NCI-H2107 (cell line): ENCODE data around the gene TBC1D8.

Experiments used
- DNase-seq: peaks from one replicate; lab custom pipeline; 2025; lab: John Stamatoyannopoulos, UW

TBC1D8 gene

DNA sequence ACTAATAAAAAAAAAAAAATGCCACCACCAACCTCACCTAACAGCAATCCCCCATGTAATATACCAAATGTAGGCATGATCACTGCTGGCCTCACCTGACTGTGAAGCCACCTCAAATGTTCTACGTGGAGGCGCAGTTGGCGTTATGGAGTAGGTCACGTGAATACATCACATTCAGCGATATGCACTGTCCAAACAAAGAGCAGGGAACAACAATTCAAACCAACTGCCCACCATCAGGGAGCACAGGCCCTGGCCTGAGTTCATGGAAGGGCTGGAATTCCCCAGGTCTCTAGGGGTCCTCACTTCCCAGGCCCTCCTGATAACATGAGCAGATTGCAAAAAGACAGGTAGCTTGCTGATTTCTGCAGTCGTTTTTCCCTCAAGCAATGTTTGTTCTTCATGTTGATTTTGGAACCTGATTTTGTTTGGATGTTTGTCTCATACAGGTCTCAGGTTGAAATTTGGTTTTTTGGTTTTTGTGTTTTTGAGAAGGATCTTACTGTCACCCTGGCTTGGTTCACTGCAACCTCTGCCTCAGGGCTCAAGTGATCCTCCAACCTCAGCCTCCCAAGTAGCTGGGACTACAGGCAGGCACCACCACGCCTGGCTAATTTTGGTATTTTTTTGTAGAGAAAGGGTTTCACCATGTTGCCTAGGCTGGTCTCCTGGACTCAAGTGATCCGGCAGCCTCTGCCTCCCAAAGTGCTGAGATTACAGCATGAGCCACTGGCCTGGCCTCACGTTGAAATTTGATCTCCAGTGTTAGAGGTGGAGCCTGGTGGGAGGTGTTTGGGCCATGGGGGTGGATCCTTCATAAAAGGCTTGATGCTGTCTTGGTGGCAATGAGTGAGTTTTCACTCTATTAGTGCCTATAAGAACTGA, 15.5 kb downstream of the TBC1D8 start:
- no peak for DNase-seq

DNA sequence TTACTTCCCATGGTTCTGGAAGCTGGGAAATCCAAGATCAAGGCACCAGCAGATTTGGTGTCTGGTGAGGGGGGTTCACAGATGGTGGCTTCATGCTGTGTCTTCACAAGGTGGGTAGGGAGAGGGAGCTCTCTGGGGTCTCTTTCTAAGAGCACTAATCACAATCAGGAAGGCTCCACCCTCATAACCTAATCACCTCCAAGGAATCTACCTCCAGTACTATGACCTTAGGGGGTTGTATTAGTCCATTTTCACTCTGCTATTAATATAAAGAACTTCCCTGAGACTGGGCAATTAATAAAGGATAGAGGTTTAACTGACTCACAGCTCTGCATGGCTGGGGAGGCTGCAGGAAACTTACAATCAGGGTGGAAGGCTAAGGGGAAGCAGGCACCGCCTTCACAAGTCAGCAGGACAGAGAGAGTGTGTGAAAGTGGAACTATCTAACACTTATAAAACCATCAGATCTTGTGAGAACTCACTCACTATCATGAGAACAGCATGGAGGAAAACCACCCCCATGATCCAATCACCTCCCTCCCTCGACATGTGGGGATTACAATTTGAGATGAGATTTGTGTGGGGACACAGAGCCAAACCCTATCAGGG, 17.6 kb downstream of the TBC1D8 start:
- no peak for DNase-seq

DNA sequence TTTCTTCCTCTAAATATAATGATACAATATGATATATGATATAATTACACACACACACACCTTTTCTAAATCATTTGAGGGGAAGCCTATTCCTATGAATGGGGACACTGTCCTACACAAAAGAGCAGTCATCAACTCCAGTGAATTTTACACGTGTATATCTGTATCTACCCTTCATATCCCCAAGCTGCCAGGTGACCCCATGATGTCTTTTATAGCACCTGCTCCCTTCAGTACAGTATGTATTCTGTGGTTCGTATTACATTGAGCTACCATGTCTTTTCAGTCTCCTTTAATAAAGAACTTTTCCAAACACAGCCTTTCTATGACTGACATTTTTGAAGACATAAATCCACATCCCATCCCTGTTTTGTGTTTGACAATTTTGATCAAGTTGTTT, 19.0 kb downstream of the TBC1D8 start:
- no peak for DNase-seq

DNA sequence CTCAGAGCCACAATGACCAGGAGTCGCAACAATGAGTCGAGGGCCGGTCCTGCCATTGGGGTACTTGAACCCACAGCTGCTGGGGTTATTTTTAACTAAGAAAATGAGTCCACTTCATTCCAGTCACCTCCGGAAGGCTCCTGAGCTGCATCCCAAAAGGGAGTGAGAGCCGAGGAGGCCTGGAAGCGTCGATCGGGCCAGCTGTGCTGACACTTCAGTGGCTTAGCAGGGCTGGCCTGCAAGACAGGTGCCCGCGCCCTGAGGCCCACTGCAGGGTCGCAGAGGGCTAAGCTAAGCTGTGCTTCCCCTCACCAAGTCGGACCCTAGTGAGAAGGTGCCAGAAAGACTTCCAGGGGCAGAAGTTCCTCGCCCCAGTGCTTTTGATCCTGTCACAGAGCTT, 21.1 kb downstream of the TBC1D8 start:
- DNase-seq = no peak

DNA sequence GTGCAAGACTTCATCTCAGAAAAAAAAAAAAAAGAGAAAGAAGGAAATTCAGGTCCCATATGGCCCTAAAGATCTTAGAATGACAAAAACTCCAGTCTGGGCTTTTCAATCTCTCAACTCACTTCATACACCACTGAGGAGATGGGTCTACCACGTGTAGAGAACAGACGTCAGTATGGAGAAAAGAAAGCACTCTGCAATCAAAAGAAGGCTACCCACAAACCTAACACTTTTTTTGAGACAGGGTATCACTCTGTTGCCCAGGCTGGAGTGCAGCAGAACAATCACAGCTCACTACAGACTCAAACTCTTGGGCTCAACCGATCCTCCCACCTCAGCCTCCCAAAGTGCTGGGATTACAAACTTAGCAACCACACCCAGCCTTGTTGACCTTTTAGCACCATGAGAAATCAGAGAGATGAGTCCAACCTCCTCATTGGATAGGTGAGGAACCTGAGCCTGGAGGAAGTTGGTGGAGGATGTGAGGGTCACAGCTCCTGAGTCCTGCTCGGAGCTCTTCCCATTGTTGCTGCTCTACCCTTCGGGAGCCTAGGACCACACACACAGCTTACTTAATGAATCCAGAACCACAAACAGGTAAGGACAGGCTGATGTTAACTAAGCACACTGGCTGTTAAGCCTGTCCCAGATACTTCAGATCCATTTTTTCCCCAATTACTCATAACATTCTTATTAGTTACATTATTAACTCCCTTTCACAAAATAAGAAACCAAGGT, 23.7 kb downstream of the TBC1D8 start:
- DNase-seq = no peak

DNA sequence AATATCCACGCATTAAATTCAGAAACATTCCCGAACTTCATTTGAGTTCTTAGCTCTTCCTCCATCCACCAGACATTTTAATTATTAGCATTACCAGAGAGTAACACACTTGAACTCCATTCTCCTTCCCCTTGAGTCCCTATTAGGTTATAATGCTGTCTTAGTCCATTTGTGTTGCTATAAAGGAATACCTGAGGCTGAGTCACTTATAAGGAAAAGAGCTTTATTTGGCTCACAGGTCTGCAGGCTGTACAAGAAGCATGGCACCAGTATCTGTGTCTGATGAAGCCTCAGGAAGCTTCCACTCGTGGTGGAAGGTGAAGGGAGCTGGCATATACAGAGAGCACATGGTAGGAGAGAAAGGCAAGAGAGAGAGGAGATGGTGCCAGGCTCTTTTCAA, 25.4 kb downstream of the TBC1D8 start:
- DNase-seq = no peak

DNA sequence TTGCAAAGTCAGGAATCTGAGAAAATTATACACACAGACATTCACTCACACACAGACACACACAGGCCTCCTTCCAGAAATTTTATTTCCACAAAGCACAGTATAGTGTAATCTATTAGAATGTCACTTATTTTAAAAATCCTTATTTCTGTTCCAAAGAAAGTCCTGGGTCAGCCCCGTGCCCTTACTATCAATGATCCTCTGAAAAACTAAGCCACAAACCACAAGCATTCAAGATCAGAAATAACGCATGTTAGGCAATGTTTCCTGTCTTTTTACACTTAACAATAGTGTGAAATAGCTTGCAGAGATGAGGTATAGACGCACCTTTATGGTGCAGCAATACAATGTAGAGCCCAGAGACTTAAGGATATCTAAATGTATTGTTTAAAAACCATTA, 25.8 kb downstream of the TBC1D8 start:
- no peak for DNase-seq

DNA sequence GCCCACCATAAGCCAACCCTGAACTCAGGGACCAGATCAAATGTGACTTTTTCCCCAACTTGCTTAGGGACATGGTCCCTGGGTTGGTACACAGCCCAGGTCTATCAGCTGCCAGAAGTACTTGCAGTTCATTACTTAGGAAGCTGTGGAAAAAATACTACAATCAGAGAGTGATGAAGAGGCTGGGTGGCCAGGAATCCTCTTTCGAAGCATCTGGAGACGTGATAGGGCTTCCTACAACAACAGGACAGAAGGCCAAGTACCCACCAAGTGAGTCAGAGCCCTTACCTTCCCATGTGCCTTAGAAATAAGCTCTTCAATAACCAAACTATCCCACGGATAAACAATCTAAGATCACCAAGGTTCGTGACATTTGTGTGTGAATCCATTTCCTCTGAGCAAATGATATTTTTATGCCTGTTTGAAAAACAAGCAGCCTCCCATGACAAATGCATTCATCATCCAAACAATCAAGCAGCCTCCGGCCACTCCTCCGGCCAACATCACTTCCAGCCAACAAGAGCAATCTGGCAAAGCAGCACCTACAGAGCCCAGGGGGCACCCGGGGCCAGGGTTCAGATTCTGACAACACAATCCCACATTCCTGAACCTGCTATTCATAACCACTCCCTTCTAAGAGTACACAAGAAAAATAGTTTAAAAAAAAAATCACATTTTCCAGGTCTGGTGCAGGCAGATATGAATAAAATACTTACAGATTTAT, 26.4 kb downstream of the TBC1D8 start:
- no peak for DNase-seq

DNA sequence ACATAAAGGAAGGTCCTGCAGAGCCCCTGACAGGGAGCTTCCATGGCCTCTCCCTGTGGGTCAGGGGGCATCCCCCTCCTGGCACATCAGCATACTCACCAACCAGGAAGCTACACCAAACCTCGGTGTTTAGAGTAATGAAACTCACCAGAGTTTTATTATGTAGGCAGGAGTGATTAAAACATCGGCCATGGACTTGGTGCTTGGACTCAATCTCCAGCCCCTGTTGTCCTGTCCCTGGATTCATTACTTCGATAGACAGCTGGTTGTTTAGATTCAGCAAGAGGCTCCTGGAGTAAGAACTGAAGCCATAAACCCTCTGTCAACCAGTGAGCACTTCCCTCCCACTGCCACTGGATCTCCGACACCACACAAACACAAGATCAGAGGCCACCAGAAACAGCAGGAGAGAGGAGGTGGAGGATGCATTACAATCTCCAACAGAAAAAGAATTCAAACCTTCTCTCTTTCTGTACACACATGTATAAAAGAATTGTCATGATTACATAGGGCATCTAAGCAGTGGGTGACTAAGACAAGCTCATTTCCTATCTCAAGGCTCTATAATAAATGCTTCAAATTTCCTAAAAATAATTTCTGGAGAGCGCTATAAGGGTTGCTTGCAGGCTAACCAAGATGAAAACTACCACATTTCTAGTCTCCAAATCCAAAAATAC, 27.2 kb downstream of the TBC1D8 start:
- no peak for DNase-seq

DNA sequence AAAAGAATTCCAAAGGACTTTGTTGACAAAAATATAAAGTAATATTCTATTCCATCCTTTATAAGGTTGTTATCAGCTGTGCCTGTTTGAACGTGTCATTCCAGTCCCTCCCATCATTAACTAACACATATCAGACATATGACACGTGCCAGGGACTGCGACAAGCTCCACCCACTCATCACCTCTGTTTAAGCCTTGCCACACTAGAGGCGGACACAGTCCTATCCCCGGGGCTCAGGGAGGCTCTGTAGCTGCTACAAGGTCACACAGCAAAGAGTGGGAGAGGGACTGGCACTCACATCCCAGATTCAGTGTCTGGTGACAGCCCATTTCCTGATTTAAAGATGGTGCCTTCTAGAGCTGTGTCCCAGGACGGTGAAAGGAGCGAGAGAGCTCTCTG, 30.0 kb downstream of the TBC1D8 start:
- no peak for DNase-seq

DNA sequence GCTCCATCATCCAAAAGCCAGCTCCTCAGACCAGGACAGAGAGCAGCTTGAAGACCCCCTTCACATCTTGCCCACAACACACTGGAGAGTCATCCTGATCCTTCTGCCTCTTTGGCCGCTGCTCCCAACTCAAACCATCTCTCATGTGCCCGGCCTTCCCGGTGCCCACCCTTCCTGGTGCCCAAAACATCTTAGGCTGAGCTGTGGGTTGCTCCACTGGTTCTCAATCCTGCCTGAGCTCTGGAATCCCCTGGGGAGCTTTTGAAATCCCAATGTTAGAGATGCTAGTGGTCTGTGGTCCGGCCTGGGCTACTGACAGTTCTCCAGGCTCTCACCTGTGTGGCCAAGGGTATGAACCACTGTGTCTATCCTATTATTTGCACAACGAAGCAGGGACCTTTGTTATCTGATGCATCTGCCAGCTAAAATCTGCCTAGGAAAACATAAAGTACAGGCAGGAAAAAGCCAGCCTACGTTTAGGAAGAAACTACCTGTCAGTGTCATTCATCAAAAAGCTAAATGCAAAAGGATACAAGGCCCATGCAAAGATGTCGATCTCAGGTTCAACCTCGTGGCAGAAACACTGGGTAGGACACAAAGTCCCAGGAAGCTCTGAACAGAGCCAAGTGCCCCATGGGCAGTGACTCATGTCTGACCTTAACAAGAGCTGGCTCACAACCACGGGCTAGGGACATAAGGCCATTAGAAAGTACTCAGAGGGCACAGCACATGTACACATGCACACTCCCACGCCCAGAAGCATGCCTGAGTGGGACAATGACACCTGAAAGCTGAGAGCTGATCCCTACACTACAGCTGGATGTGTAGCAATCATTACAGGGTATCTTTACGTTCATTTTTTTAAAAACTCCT, 30.8 kb downstream of the TBC1D8 start:
- DNase-seq = no peak

DNA sequence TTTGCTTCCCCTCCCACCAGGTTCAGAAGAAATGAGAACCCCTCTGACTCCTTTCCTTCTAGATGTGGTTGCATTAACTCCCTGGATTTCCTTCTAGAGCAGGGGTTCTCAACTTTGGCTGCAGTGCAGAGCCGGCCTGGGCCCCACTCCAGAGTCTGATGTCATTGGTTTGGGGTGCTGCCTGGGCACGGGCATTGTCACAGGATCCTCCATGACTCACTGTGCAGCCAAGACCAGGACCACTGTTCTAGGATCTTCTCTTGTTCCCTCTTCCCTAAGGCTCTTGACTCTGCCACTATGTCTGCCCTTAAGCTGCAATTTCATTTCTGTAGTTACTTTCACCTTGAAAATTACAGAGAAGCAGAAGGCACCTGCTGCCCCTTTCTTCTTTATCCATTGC, 31.8 kb downstream of the TBC1D8 start:
- no peak for DNase-seq

DNA sequence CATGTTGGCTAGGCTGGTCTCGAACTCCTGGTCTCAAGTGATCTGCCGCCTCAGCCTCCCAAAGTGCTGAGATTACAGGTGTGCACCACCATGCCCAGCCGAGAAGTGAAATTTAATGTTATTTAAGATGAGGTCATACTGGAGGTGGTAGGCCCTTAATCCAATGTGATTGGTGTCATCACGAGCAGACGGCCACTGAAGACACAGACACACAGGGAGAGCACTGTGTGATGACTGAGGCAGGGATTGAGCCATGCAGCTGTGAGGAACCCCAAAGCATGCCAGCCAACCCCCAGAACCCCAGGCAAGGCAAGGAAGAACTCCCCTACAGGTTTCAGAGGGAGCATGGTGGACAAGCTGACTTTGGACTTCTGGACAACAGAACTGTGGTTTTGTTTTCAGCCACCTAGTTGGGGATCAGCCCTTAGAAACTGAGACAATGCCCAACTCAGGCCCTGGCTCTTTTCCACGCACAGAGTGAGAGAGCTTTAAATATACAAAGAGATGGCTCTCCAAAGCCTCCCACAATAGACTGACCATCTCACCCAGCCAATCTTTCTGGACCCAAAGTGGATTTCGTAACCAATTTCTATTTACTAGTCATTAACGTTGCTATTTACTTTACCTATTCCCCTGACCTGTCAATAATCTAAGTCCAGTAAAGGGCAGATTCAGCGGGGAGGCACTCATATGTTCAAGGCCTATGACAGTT, 34.2 kb downstream of the TBC1D8 start:
- no peak for DNase-seq

DNA sequence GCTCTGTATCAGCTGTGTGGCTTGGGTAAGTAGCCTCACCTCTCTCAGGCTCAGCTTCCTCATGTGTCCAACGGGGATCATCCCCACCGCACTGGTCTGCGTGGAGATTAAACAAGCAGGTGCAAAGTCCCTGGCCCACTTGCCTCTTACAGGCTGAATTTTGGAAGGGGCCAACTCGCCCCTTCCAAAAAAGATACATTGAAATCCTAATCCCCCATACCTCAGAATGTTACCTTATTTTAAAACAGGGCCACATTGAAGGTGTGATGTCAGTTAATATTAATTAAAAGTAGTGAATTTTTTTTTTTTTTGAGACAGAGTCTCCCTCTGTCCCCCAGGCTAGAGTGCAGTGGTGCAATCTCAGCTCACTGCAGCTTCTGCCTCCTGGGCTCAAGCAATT, 34.8 kb downstream of the TBC1D8 start:
- no peak for DNase-seq

DNA sequence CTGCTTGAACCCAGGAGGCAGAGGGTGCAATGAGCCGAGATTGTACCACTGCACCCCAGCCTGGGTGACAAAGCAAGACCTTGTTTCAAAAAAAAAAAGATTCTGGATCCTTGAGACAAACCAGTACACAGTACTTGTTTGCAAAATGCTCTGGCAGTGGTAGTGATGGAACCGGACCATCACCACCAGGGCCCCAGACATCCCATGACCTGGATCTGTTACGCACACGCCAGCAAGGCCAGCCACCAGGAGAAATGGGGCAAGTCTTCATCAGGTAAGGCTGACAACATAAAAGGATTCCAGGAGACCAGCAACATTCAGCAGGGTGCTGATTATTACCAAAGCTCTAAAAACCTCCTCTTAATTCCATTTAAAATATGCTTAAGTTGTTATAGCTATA, 35.5 kb downstream of the TBC1D8 start:
- DNase-seq = no peak

DNA sequence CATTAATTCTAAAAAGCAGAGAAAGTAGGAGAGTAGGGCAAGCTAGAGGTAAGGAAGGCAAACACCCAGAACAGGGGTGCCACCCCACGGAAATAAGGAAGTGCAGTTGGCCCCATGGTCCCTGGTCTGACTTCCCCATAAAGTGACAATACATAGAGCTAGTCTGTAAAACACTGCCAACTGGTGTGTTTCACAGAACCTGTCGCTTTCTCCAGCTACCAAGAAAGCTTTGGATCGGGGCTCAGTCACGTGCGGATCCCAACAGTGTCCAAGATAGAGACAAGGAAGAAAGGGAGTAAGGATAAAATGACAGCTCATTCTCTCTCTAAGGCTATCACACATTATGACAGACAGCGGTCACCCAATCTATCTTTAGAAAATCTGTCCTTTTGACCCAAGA, 36.4 kb downstream of the TBC1D8 start:
- DNase-seq = no peak

DNA sequence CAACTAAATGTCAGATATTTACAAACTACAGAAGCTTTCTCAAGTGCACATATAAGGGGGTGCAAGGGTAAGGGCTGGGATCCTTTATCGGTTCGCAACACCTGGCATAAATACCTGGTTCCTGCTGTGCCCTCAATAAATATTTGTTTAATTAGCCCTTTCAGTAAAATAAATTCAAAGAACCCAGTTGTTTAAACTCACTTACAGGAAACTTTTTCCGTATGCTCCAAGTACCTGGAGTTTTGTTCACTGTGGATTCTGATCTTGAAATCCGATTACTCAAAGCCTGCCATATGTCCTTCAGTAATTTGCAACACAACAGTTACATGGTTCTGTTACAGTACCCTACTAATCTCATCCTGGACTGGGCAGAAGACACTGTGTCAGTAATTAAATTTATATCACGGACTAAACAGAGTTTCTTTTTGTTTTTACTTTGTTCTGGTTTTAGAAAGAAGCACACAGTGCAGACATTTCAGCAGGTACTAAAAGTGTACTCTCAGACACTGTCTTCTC, 36.9 kb downstream of the TBC1D8 start:
- no peak for DNase-seq

DNA sequence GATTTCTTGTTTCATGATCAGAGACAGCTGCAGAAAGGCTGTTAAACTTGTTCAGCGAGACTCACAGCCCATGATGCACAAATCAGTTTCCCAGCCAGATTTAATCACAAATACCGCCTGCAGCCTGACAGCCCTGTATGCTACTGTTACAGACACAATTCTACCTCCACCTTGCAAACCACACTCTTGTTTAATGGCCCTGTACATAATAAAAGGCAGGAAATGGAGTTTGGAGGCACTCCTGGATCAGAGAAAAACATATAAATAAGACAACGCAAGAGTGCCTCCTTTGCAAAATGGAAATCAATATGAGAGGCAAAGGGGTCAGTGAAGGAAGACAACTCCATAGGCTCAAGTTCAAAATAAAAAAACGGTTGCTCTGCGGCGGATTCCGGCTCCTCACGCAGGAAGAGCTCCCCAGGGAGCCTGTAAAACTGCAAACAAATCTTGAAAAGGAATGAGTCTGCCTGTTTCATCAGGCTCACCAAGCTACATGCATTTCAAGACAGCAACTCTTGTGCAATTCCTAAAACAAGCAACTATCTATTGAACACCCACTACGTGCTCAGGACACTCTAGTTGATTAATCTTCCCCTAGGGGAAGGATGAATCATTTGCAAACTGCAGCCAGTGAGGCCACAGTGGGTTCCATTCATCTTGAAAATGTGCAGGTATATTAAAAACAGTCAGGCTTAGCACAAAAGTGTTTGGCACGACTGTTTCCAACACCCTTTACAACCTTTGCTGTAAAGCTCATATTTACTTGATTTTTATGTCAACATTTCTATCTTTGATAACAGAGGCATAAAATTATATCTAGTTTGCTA, 37.5 kb downstream of the TBC1D8 start:
- DNase-seq = peak; percentile 37

DNA sequence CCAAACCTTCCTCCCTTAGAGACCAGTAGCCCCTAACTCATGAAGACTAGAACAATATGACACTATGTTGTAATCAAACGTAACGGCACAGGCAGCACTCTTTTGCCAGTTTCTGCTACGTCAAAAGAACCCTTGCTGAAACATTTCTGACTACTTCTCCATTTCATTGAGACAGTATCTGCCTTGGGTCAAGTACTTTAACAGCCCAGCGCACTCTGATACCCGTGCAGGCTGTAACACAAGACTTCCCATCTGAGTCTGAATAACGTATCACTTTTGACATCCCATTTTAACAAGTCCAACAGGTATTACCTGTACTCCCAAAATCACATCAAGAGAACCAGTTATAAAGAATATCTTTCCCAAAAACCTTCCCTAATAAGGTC, 38.4 kb downstream of the TBC1D8 start:
- DNase-seq = no peak
